Lung (tissue), 12 donors: Measurements from ENCODE around the gene PCGF3. TPM values are rescaled to one million over a fixed set of nuclear protein-coding genes. Genes with fewer than 3 reads are reported as not detected.

Experiments
- ATAC-seq: fragments of 200-7000 bp; cut with Tn5 transposase; one replicate; pipeline ENCODE4 v1.9.1; 2020; ENCODE audit warnings: moderate number of reproducible peaks; ENCODE audit not compliant: insufficient read depth, low FRiP score
- DNase-seq, 3 donors: peaks; one replicate each; pipeline ENCODE4 v3.0.0-alpha.2; 2013 to 2017
- H3K27ac ChIP-seq, 2 donors: one replicate each; pipeline ENCODE4 v1.5.1; 2013; ENCODE audit warnings: mild to moderate bottlenecking in 2 of 2, moderate library complexity in 2 of 2, control low read depth in 1 of 2, inconsistent platforms in 1 of 2, low read depth in 1 of 2, low read length in 1 of 2
- H3K27me3 ChIP-seq, 3 donors: one replicate each; pipeline ENCODE4 v1.5.1; 2013; ENCODE audit warnings: low read length in 2 of 3; ENCODE audit not compliant: control insufficient read depth in 3 of 3, insufficient read depth in 3 of 3
- H3K36me3 ChIP-seq, 4 donors: one replicate each; pipeline ENCODE4 v1.5.1; 2013; ENCODE audit warnings: low read length in 4 of 4, mild to moderate bottlenecking in 1 of 4, moderate library complexity in 1 of 4; ENCODE audit not compliant: control insufficient read depth in 4 of 4, insufficient read depth in 4 of 4
- H3K4me1 ChIP-seq, 5 donors: one replicate each; pipeline ENCODE4 v1.5.1; 2013; ENCODE audit warnings: low read length in 5 of 5, mild to moderate bottlenecking in 2 of 5, moderate library complexity in 1 of 5; ENCODE audit not compliant: control insufficient read depth in 5 of 5, insufficient read depth in 5 of 5
- H3K4me3 ChIP-seq: one replicate; pipeline ENCODE4 v1.5.1; 2013; ENCODE audit warnings: mild to moderate bottlenecking, control low read depth, moderate library complexity
- H3K9ac ChIP-seq, 2 donors: one replicate each; pipeline ENCODE4 v1.5.1; 2013; ENCODE audit warnings: low read length in 2 of 2, control low read depth in 1 of 2; ENCODE audit not compliant: insufficient read depth in 1 of 2
- H3K9me3 ChIP-seq, 4 donors: one replicate each; pipeline ENCODE4 v1.5.1; 2013; ENCODE audit warnings: low read length in 3 of 4, mild to moderate bottlenecking in 1 of 4, moderate library complexity in 1 of 4; ENCODE audit not compliant: control insufficient read depth in 4 of 4, insufficient read depth in 3 of 4
- WGBS, 2 donors: extraction: QIAGEN DNeasy Blood & Tissue Kit; methylation state at CpG; one replicate each; pipeline ENCODE4 v1.1.7; 2013; 5-methylcytosine and 5-hydroxymethylcytosine counted together
- polyA plus RNA-seq, 2 donors: library from polyadenylated mRNA; stranded (reverse); fragments of 200-250 nt; gene quantifications; one replicate each; pipeline ENCODE4 v1.2.1, GENCODE V29; 2013
- total RNA-seq, 2 donors: library from RNA; depleted of rRNA in 1 of 2; stranded (reverse); fragments of >200 nt in 1 of 2; gene quantifications; one replicate each; pipeline ENCODE4 v1.2.1, GENCODE V29; 2014 to 2021
- TF ChIP-seq, protein P1 (sequence below): IDR thresholded peaks from 2 replicates; pipeline ENCODE4 v1.5.1; 2012; ENCODE audit warnings: mild to moderate bottlenecking; ENCODE audit errors: control extremely low read depth, extremely low read depth
- donor health status: control.
- donor health status: control.
- donor health status: Bipolar disorder and iron deficiency.
- donor health status: healthy.
- donor health status: DM: yes; HTN: yes; CAD: no.

The PCGF3 gene
- total and polyA plus RNA-seq, 4 donors, result 29.3 to 66.8 (median 43.3) TPM

DNA sequence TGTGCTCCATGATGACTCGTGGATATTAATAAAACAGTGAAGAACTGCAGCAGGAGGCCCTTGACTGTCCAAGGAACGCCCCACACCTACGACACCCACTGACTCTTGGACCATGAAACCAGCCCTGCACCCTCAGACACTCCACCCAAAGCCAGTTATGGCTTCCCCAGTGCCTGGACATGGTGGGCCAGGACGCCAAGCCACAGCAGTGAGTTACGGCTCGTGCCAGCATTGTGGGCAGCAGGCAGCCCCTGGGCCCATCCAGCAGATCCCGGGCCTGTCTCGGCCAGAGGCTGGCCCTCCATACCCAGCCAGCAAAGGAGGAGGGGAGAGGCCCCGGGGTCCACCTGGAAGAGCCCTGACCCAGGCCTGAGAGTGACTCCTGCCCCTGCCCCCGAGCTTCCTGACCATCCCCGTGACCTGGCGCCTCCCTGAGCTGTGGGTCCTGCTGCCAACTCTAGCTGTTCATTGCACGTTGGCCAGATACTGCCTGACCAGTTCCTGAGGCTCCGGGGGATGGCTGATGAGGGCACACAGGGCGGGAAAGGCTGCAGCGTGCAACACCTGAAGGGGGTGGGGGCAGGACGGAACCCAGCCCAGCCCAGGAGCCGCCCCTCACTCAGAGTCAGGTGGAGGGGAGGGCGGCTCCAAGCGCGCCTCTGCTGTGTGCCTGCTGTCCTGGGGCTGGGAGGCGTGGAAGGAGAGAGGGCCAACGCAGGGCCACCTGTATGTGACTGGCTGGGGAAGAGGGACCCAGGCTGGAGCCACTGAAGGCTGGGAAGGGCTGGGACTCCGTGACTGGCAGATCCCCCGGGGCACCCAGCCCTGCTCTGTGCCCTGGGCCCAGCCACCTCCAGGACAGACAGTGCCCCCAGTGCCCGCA lies 17.4 kb upstream of the PCGF3 start:
- TF ChIP-seq, protein P1, sequence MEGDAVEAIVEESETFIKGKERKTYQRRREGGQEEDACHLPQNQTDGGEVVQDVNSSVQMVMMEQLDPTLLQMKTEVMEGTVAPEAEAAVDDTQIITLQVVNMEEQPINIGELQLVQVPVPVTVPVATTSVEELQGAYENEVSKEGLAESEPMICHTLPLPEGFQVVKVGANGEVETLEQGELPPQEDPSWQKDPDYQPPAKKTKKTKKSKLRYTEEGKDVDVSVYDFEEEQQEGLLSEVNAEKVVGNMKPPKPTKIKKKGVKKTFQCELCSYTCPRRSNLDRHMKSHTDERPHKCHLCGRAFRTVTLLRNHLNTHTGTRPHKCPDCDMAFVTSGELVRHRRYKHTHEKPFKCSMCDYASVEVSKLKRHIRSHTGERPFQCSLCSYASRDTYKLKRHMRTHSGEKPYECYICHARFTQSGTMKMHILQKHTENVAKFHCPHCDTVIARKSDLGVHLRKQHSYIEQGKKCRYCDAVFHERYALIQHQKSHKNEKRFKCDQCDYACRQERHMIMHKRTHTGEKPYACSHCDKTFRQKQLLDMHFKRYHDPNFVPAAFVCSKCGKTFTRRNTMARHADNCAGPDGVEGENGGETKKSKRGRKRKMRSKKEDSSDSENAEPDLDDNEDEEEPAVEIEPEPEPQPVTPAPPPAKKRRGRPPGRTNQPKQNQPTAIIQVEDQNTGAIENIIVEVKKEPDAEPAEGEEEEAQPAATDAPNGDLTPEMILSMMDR, result no peak
- Histone ChIP-seq H3K9me3 (no peaks in the 10 kb centered on the region), H3K9ac (no peak overlapping the region), H3K4me3 (peak overlapping the region; percentile 57), H3K36me3 (peaks cover 0 to 5% (median 0%) of the 10 kb centered on the region in 4 donors), H3K27me3 (no peaks in the 10 kb centered on the region), H3K4me1 (peaks cover 0 to 38% (median 22%) of the 10 kb centered on the region in 5 donors), H3K27ac (peak overlapping the region; percentile 69 to 92)
- 66 to 82% methylated on average over 22 to 26 of the region's 26 CpGs for WGBS, 2 donors
- DNase-seq, result no peak
- ATAC-seq, result no peak

GRCh38 chr4:688854-689681 lies 16.6 kb upstream of the PCGF3 start, which contains the start of gene SLC49A3:
Gene SLC49A3, minus strand, starts transcription at chr4:689151. Its CDS starts 24 bp downstream, at chr4:689127.
- Histone ChIP-seq H3K9me3 (no peaks in the 10 kb centered on the region), H3K9ac (peak within 1 kb of the TSS; percentile 12 to 23)

GRCh38 chr4:689723-690122 lies 15.9 kb upstream of the PCGF3 start:
- peak overlapping the region in 1 of 2 donors; percentile 12 for H3K9ac ChIP-seq
- peak overlapping the region; percentile 68 to 92 for H3K27ac ChIP-seq
- 59 to 60% methylated on average over 8 of the region's 8 CpGs for WGBS, 2 donors
- peaks cover 0 to 26% (median 17%) of the 10 kb centered on the region in 5 donors for H3K4me1 ChIP-seq
- DNase-seq (no peak), ATAC-seq (no peak)
- no peaks in the 10 kb centered on the region for H3K9me3 ChIP-seq
- TF ChIP-seq, protein P1, result no peak
- no peaks in the 10 kb centered on the region for H3K27me3 ChIP-seq
- peaks cover 0 to 5% (median 0%) of the 10 kb centered on the region in 4 donors for H3K36me3 ChIP-seq
- H3K4me3 ChIP-seq, result no peak overlapping the region

More at GRCh38 chr4:688854-689681, 16.6 kb upstream of the PCGF3 start, which contains the start of gene SLC49A3:
- ATAC-seq (peak; percentile 23), DNase-seq (peak; percentile 27 to 44 (median 34))
- peaks cover 0 to 32% (median 19%) of the 10 kb centered on the region in 5 donors for H3K4me1 ChIP-seq
- WGBS, 2 donors, result 7% methylated on average over 49 to 59 of the region's 59 CpGs
- TF ChIP-seq, protein P1, result no peak
- H3K27ac ChIP-seq, result peak within 1 kb of the TSS; percentile 68 to 92
- H3K27me3 ChIP-seq, result no peaks in the 10 kb centered on the region
- peak within 1 kb of the TSS; percentile 57 for H3K4me3 ChIP-seq
- H3K36me3 ChIP-seq, result peaks cover 0 to 5% (median 0%) of the 10 kb centered on the region in 4 donors
